MCF 10A (cell line): ENCODE measurements around the gene PRPF6. TPM values are rescaled to one million over a fixed set of nuclear protein-coding genes. Genes with fewer than 3 reads are reported as not detected.
"Not testable (repeated sequence)": the region's sequence is repeated elsewhere in the genome, so short reads cannot be mapped to it uniquely, and the experiment has no call there.

Experiments used
- BruUV-seq: library from RNA; stranded (reverse); fragments of 400-500 nt; replicated peaks from 2 replicates; lab custom pipeline; 2021; lab: Mats Ljungman, UMichigan
- CTCF ChIA-PET: fragments of 300-600 bp; sonication (Branson Sonifier 250); formaldehyde crosslinking; extraction: SDS; loops from one replicate; lab custom pipeline; 2021; ENCODE audit warnings: antibody characterized with exemption, inconsistent platforms; lab: Yijun Ruan, JAX
- POLR2A ChIA-PET: fragments of 300-600, 350-650 bp; sonication (Branson Sonifier 250); formaldehyde crosslinking; extraction: SDS; loops from one replicate; lab custom pipeline; 2020; ENCODE audit warnings: antibody characterized with exemption, inconsistent platforms; lab: Yijun Ruan, JAX
- DNase-seq: peaks from one replicate; pipeline ENCODE4 v3.0.0-alpha.2; 2018; ENCODE audit not compliant: unreplicated experiment
- H3K27ac Mint-ChIP-seq: one replicate; pipeline ENCODE4 v1.8.0; 2022; ENCODE audit warnings: mild to moderate bottlenecking, low read depth, mixed read lengths; ENCODE audit not compliant: unreplicated experiment
- H3K27me3 Mint-ChIP-seq: one replicate; pipeline ENCODE4 v1.8.0; 2022; ENCODE audit warnings: mixed read lengths; ENCODE audit not compliant: insufficient read depth, unreplicated experiment
- H3K36me3 Mint-ChIP-seq: one replicate; pipeline ENCODE4 v1.8.0; 2022; ENCODE audit warnings: mild to moderate bottlenecking, moderate library complexity, mixed read lengths; ENCODE audit not compliant: insufficient read depth, unreplicated experiment
- H3K4me1 Mint-ChIP-seq: one replicate; pipeline ENCODE4 v1.8.0; 2022; ENCODE audit warnings: mixed read lengths; ENCODE audit not compliant: insufficient read depth, unreplicated experiment
- H3K4me3 Mint-ChIP-seq: one replicate; pipeline ENCODE4 v1.8.0; 2022; ENCODE audit warnings: mild to moderate bottlenecking, moderate library complexity, mixed read lengths; ENCODE audit not compliant: unreplicated experiment
- H3K9me3 Mint-ChIP-seq: one replicate; pipeline ENCODE4 v1.8.0; 2022; ENCODE audit warnings: mixed read lengths; ENCODE audit not compliant: unreplicated experiment
- CTCF ChIP-seq: fragments of 200-600 bp; IDR thresholded peaks from one replicate; pipeline ENCODE4 v1.8.0; 2022; ENCODE audit warnings: antibody characterized with exemption, mild to moderate bottlenecking; ENCODE audit not compliant: unreplicated experiment
- intact Hi-C: fragments of 100-400 bp; cut with micrococcal nuclease; formaldehyde crosslinking; loops from 2 replicates; pipeline ENCODE4 v1.14.1; 2022
- total RNA-seq: library from RNA; stranded (reverse); gene quantifications from 2 replicates; pipeline ENCODE4 v1.2.3, GENCODE V29; 2022

Gene PRPF6
- total RNA-seq, 1 experiment from 2014 or later: 70.9 TPM

GRCh38 chr20:63958471-63958870 lies 22.5 kb upstream of the PRPF6 start:
- H3K36me3 Mint-ChIP-seq: peaks cover 13% of the 10 kb centered on the region

GRCh38 chr20:63958964-63959698 lies 21.8 kb upstream of the PRPF6 start:
- no peak for DNase-seq
- peaks cover 13% of the 10 kb centered on the region for H3K36me3 Mint-ChIP-seq
- H3K27ac Mint-ChIP-seq: no peak overlapping the region
- BruUV-seq: no TSS peak
- no peaks in the 10 kb centered on the region for H3K9me3 Mint-ChIP-seq
- CTCF ChIA-PET: interaction anchor here (1.4 kb wide), 1 partner anchor 21 kb away, joined by 4 read pairs; the partner anchor contains the start of gene PRPF6
- H3K4me3 Mint-ChIP-seq: no peak overlapping the region
- peaks cover 13% of the 10 kb centered on the region for H3K4me1 Mint-ChIP-seq
- H3K27me3 Mint-ChIP-seq: no peaks in the 10 kb centered on the region
- intact Hi-C loops: loop anchor here (5.0 kb wide), 2 partner anchors 252 to 422 kb away; partner anchors contain the start of genes ARFRP1, PTK6 and ZGPAT
- no peak for TF ChIP-seq CTCF
- POLR2A ChIA-PET: interaction anchor here (0.7 to 1.2 kb wide), 3 partner anchors 9 to 107 kb away, joined by 3 to 9 read pairs (median 4); partner anchors contain the start of gene TPD52L2

More at GRCh38 chr20:63958471-63958870, 22.5 kb upstream of the PRPF6 start:
- Mint-ChIP-seq H3K9me3 (no peaks in the 10 kb centered on the region), H3K4me3 (no peak overlapping the region), H3K4me1 (peaks cover 19% of the 10 kb centered on the region), H3K27ac (no peak overlapping the region), H3K27me3 (no peaks in the 10 kb centered on the region)
- no TSS peak for BruUV-seq
- no peak for DNase-seq
- POLR2A ChIA-PET: interaction anchor here (1.2 kb wide), 2 partner anchors 10 to 93 kb away, joined by 4 to 9 read pairs; partner anchors contain the start of gene TPD52L2
- intact Hi-C loops: loop anchor here (5.0 kb wide), 2 partner anchors 251 to 421 kb away; partner anchors contain the start of genes ARFRP1, PTK6 and ZGPAT
- no peak for TF ChIP-seq CTCF
- CTCF ChIA-PET: no interaction called here

GRCh38 chr20:63959699-63960075 lies 21.2 kb upstream of the PRPF6 start:
- H3K4me1 Mint-ChIP-seq: peaks cover 8% of the 10 kb centered on the region
- intact Hi-C loops: loop anchor here (5.0 kb wide), 2 partner anchors 252 to 422 kb away; partner anchors contain the start of genes ARFRP1, PTK6 and ZGPAT
- peaks cover 13% of the 10 kb centered on the region for H3K36me3 Mint-ChIP-seq
- no peaks in the 10 kb centered on the region for H3K27me3 Mint-ChIP-seq
- DNase-seq: no peak
- H3K9me3 Mint-ChIP-seq: no peaks in the 10 kb centered on the region
- CTCF ChIA-PET: interaction anchor here (1.4 kb wide), 1 partner anchor 21 kb away, joined by 4 read pairs; the partner anchor contains the start of gene PRPF6
- H3K27ac Mint-ChIP-seq: no peak overlapping the region
- POLR2A ChIA-PET: interaction anchor here (0.7 kb wide), 1 partner anchor 106 kb away, joined by 3 read pairs; no protein-coding TSS in a partner anchor
- no peak for TF ChIP-seq CTCF
- H3K4me3 Mint-ChIP-seq: no peak overlapping the region
- BruUV-seq: no TSS peak

- BruUV-seq, H3K27me3 Mint-ChIP-seq, DNase-seq, intact Hi-C loops, H3K4me1 Mint-ChIP-seq, H3K27ac Mint-ChIP-seq, H3K9me3 Mint-ChIP-seq, H3K4me3 Mint-ChIP-seq: not testable (repeated sequence)
- H3K36me3 Mint-ChIP-seq: peaks cover 13% of the 10 kb centered on the region
- CTCF ChIA-PET: interaction anchor here (1.2 to 1.4 kb wide), 2 partner anchors 19 to 424 kb away, joined by 4 to 5 read pairs; partner anchors contain the start of genes PRPF6 and PTK6
- POLR2A ChIA-PET: interaction anchor here (1.7 kb wide), 1 partner anchor 20 kb away, joined by 5 read pairs; the partner anchor contains the start of gene PRPF6
Observed at GRCh38 chr20:63960654-63961621, 20.0 kb upstream of the PRPF6 start.
